Neural crest cell (in vitro differentiated cells): ENCODE data around the gene SNAI3. TPM values are rescaled to one million over a fixed set of nuclear protein-coding genes. Genes with fewer than 3 reads are reported as not detected.

ENCODE experiments used
- DNase-seq: peaks from one replicate; pipeline ENCODE4 v3.0.0; 2021; ENCODE audit warnings: low read depth, mixed read lengths, low spot score
- H3K27ac Mint-ChIP-seq: one replicate; pipeline ENCODE4 v1.8.0; 2021; ENCODE audit warnings: mild to moderate bottlenecking, mixed read lengths; ENCODE audit not compliant: unreplicated experiment
- H3K27me3 Mint-ChIP-seq: 2 replicates; pipeline ENCODE4 v1.8.0; 2021; ENCODE audit warnings: low read depth, mild to moderate bottlenecking, mixed read lengths
- H3K36me3 Mint-ChIP-seq: 2 replicates; pipeline ENCODE4 v1.8.0; 2021; ENCODE audit warnings: low read depth, mild to moderate bottlenecking, mixed read lengths
- H3K4me1 Mint-ChIP-seq: 2 replicates; pipeline ENCODE4 v1.8.0; 2021; ENCODE audit warnings: mixed read lengths
- H3K4me3 Mint-ChIP-seq: one replicate; pipeline ENCODE4 v1.8.0; 2021; ENCODE audit warnings: mild to moderate bottlenecking, mixed read lengths
- H3K9me3 Mint-ChIP-seq: 2 replicates; pipeline ENCODE4 v1.8.0; 2021; ENCODE audit warnings: mixed read lengths
- CTCF ChIP-seq: fragments of 200-600 bp; sonication (generic); conservative IDR thresholded peaks from 2 replicates; pipeline ENCODE4 v1.5.0; 2021; ENCODE audit warnings: antibody characterized with exemption, mild to moderate bottlenecking
- total RNA-seq: library from RNA; stranded (reverse); gene quantifications from 2 replicates; pipeline ENCODE4 v1.2.1, GENCODE V29; 2021

Gene SNAI3
- total RNA-seq, 1 donor from 2014 or later: not detected

DNA sequence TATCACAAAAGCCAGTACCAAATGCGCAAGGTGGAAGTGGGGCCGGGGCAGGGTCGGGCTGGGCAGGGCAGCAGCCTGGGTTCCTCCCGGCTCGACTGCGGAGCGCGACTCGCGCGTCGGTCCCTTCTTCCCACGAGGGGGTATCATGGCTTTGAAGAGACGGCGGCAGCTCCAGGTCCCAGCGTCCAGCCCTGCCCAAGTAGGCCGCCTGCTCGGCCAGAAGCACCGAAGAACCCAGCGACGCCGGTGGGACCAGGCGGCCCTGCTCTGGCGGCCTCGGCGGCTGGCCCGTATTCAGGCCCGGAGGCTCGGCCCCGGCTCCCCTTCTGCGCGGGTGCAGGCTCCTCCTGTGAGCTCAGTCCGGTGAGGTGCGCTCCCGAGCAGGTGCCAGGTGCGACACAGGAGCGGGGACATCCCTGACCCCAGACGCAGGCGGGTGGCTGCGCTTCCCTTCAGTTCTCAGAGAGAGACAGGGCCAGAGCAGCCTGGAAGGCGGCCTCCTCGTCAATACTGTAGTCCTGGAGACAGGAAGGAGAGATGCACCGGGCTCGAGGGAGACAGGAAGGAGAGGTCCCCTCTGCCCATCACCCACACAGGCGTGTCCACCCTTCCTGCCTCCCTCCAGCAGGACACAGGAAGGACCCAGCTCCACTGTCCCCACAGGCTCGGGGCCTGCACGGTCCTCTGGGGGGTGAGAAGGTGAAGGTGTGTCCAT, 11.0 kb upstream of the SNAI3 start:
- H3K27ac Mint-ChIP-seq: no peak overlapping the region
- no peak overlapping the region for H3K4me3 Mint-ChIP-seq
- H3K4me1 Mint-ChIP-seq: no peaks in the 10 kb centered on the region
- no peak for TF ChIP-seq CTCF
- no peaks in the 10 kb centered on the region for H3K27me3 Mint-ChIP-seq
- no peaks in the 10 kb centered on the region for H3K36me3 Mint-ChIP-seq
- no peaks in the 10 kb centered on the region for H3K9me3 Mint-ChIP-seq
- DNase-seq: no peak

DNA sequence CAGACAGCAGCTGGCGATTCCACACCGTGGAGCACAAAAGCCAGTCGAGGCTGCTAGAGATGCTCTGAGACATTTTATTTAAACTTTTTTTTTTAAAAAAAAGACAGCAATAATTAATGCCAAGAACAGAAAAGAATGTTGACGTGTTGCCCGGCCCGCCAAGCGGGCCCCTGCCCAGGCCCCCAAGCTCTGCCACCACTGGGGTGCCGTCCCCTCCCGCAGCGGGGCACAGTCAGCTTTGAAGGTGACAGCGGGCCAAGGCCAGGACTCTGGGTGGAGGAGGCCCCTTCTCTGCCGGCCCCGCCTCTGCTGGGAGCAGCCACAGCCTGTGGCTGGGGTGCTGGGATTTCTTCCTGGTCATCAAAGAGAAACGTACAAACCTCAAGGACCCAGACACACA, 10.1 kb upstream of the SNAI3 start:
- Mint-ChIP-seq H3K36me3 (no peaks in the 10 kb centered on the region), H3K27me3 (no peaks in the 10 kb centered on the region), H3K4me3 (no peak overlapping the region), H3K27ac (no peak overlapping the region), H3K9me3 (no peaks in the 10 kb centered on the region), H3K4me1 (no peaks in the 10 kb centered on the region)
- no peak for TF ChIP-seq CTCF
- DNase-seq: no peak

- no peak overlapping the region for H3K4me3 Mint-ChIP-seq
- peaks cover 6% of the 10 kb centered on the region for H3K27me3 Mint-ChIP-seq
- H3K4me1 Mint-ChIP-seq: no peaks in the 10 kb centered on the region
- no peak overlapping the region for H3K27ac Mint-ChIP-seq
- no peaks in the 10 kb centered on the region for H3K36me3 Mint-ChIP-seq
- no peak for TF ChIP-seq CTCF
- no peak for DNase-seq
- H3K9me3 Mint-ChIP-seq: no peaks in the 10 kb centered on the region
Measured at GRCh38 chr16:88695753-88696152, 9.4 kb upstream of the SNAI3 start.

DNA sequence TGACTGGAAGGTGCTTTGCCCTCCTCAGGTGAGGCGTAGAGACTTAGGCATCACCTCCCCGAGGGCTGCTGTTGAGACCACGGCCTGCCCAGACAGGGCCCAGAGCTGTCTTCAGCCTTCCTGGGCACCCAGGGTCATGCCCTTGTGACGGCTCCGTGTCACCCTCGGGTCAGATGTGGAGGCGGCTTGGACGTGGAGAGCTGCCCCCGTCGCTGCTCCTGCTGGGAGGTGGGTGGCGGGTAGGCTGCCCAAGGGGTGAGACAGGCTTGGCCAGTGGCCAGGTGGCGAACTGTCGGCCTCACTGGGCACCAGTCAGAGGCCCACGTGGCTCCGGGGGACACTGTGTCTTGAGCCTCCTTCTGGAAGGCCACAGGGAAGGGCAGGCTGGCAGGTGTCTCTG, 8.9 kb upstream of the SNAI3 start:
- H3K4me1 Mint-ChIP-seq: no peaks in the 10 kb centered on the region
- H3K9me3 Mint-ChIP-seq: no peaks in the 10 kb centered on the region
- peaks cover 11% of the 10 kb centered on the region for H3K27me3 Mint-ChIP-seq
- H3K36me3 Mint-ChIP-seq: no peaks in the 10 kb centered on the region
- no peak overlapping the region for H3K27ac Mint-ChIP-seq
- DNase-seq: no peak
- H3K4me3 Mint-ChIP-seq: no peak overlapping the region
- no peak for TF ChIP-seq CTCF

- Mint-ChIP-seq H3K36me3 (no peaks in the 10 kb centered on the region), H3K27me3 (peaks cover 15% of the 10 kb centered on the region), H3K9me3 (no peaks in the 10 kb centered on the region), H3K27ac (no peak overlapping the region), H3K4me1 (no peaks in the 10 kb centered on the region), H3K4me3 (no peak overlapping the region)
- no peak for DNase-seq
- no peak for TF ChIP-seq CTCF
Measured at GRCh38 chr16:88694221-88695087, 8.1 kb upstream of the SNAI3 start.
